Astrocyte (in vitro differentiated cells and primary cell): ENCODE measurements around the gene PASD1. TPM values are rescaled to one million over a fixed set of nuclear protein-coding genes. Genes with fewer than 3 reads are reported as not detected.

Experiments
- DNase-seq: peaks from one replicate; pipeline ENCODE4 v3.0.0-alpha.2; 2010; ENCODE audit warnings: low read depth
- FAIRE-seq: peaks from 2 replicates; lab custom pipeline; 2011; peaks lifted over from hg19 to GRCh38; lab: Jason Lieb, UNC
- H2AFZ ChIP-seq: 2 replicates; pipeline ENCODE4 v1.6.0; 2012; ENCODE audit warnings: low read depth, low read length, inconsistent platforms
- H3K27ac ChIP-seq: 2 replicates; pipeline ENCODE4 v1.5.1; 2011; ENCODE audit warnings: low read depth, low read length, inconsistent platforms
- H3K27me3 ChIP-seq: 2 replicates; pipeline ENCODE4 v1.6.0; 2011; ENCODE audit warnings: low read length, inconsistent platforms; ENCODE audit not compliant: insufficient read depth
- H3K36me3 ChIP-seq: 2 replicates; pipeline ENCODE4 v1.5.1; 2011; ENCODE audit warnings: low read length, inconsistent platforms; ENCODE audit not compliant: insufficient read depth
- H3K4me1 ChIP-seq: 2 replicates; pipeline ENCODE4 v1.5.1; 2011; ENCODE audit warnings: low read length, inconsistent platforms; ENCODE audit not compliant: insufficient read depth
- H3K4me2 ChIP-seq: 2 replicates; pipeline ENCODE4 v1.6.0; 2012; ENCODE audit warnings: low read length, inconsistent platforms
- H3K4me3 ChIP-seq: 2 replicates; pipeline ENCODE4 v1.5.1; 2011; ENCODE audit warnings: low read depth, mild to moderate bottlenecking, low read length, inconsistent platforms; ENCODE audit not compliant: insufficient read depth
- H3K79me2 ChIP-seq: 2 replicates; pipeline ENCODE4 v1.6.0; 2012; ENCODE audit warnings: mild to moderate bottlenecking, low read length, inconsistent platforms; ENCODE audit not compliant: insufficient read depth
- H3K9ac ChIP-seq: 2 replicates; pipeline ENCODE4 v1.6.0; 2012; ENCODE audit warnings: mild to moderate bottlenecking, low read length, inconsistent platforms
- H3K9me3 ChIP-seq: 2 replicates; pipeline ENCODE4 v1.5.1; 2012; ENCODE audit warnings: low read depth, mild to moderate bottlenecking, low read length, inconsistent platforms; ENCODE audit not compliant: insufficient read depth
- H4K20me1 ChIP-seq: 2 replicates; pipeline ENCODE4 v1.6.0; 2012; ENCODE audit warnings: low read length, inconsistent platforms; ENCODE audit not compliant: insufficient read depth
- H3K27ac Mint-ChIP-seq: one replicate; pipeline ENCODE4 v1.8.0; 2021; ENCODE audit warnings: mild to moderate bottlenecking, mixed read lengths; ENCODE audit not compliant: unreplicated experiment
- H3K27me3 Mint-ChIP-seq: one replicate; pipeline ENCODE4 v1.8.0; 2021; ENCODE audit warnings: low read depth, mixed read lengths; ENCODE audit not compliant: unreplicated experiment
- H3K36me3 Mint-ChIP-seq: one replicate; pipeline ENCODE4 v1.8.0; 2021; ENCODE audit warnings: low read depth, mixed read lengths; ENCODE audit not compliant: unreplicated experiment
- H3K4me1 Mint-ChIP-seq: one replicate; pipeline ENCODE4 v1.8.0; 2021; ENCODE audit warnings: low read depth, mixed read lengths; ENCODE audit not compliant: unreplicated experiment
- H3K4me3 Mint-ChIP-seq: one replicate; pipeline ENCODE4 v1.8.0; 2021; ENCODE audit warnings: mild to moderate bottlenecking, moderate library complexity, mixed read lengths; ENCODE audit not compliant: unreplicated experiment
- H3K9me3 Mint-ChIP-seq: one replicate; pipeline ENCODE4 v1.8.0; 2021; ENCODE audit warnings: mild to moderate bottlenecking, mixed read lengths; ENCODE audit not compliant: unreplicated experiment
- CTCF ChIP-seq: IDR thresholded peaks from 2 replicates; pipeline ENCODE4 v1.5.1; 2011; ENCODE audit warnings: low read depth, mild to moderate bottlenecking, inconsistent platforms, low read length, moderate library complexity; ENCODE audit not compliant: insufficient read depth
- EZH2 ChIP-seq: IDR thresholded peaks from 2 replicates; pipeline ENCODE4 v1.6.1; 2012; ENCODE audit warnings: mild to moderate bottlenecking, low read length, inconsistent platforms; ENCODE audit not compliant: insufficient read depth
- total RNA-seq: library from RNA; stranded (reverse); gene quantifications from 2 replicates; pipeline ENCODE4 v1.2.1, GENCODE V29; 2021

The PASD1 gene
- total RNA-seq, 1 donor from 2014 or later, result not detected

GRCh38 chrX:151711787-151712186 is 148.3 kb downstream of the PASD1 start:
- Mint-ChIP-seq H3K4me1 (peaks cover 4% of the 10 kb centered on the region), H3K36me3 (no peaks in the 10 kb centered on the region), H3K4me3 (no peak overlapping the region), H3K27ac (no peak overlapping the region), H3K27me3 (peaks cover 21% of the 10 kb centered on the region), H3K9me3 (no peaks in the 10 kb centered on the region)
- no peaks in the 10 kb centered on the region for H3K79me2 ChIP-seq
- DNase-seq (no peak), FAIRE-seq (no peak)
- H3K4me3 ChIP-seq, result no peak overlapping the region
- H3K9me3 ChIP-seq, result no peaks in the 10 kb centered on the region
- no peak overlapping the region for H3K4me2 ChIP-seq
- H3K27me3 ChIP-seq, result no peaks in the 10 kb centered on the region
- H3K4me1 ChIP-seq, result no peaks in the 10 kb centered on the region
- no peak overlapping the region for H2AFZ ChIP-seq
- H3K27ac ChIP-seq, result no peak overlapping the region
- TF ChIP-seq EZH2, result no peak
- TF ChIP-seq CTCF, result no peak
- H3K9ac ChIP-seq, result no peak overlapping the region
- no peaks in the 10 kb centered on the region for H3K36me3 ChIP-seq
- no peaks in the 10 kb centered on the region for H4K20me1 ChIP-seq

DNA sequence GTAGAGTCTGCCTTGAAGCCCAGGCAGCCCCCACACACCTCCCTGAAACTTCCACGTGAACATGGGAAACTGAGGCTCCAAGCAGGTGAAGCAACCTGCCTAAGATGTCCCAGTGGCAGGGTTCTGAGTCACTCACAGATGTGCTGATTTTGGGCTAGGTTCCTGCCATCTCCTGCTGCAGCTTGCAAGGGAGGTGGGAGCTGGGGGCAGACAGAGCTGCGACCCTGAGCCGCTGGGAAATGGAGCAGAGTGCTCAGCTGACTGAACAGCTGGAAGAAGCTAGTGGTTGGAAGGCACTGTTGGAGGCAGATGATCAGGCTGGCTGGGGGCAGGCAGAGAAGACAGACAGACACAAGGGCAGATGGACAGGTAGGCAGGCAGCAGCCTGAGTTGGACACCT is 148.8 kb downstream of the PASD1 start:
- DNase-seq (no peak), FAIRE-seq (no peak)
- Mint-ChIP-seq H3K27me3 (peaks cover 23% of the 10 kb centered on the region), H3K27ac (no peak overlapping the region), H3K4me1 (peaks cover 4% of the 10 kb centered on the region), H3K36me3 (no peaks in the 10 kb centered on the region), H3K4me3 (no peak overlapping the region), H3K9me3 (no peaks in the 10 kb centered on the region)
- TF ChIP-seq EZH2, result no peak
- no peak for TF ChIP-seq CTCF
- no peak overlapping the region for H3K27ac ChIP-seq
- no peaks in the 10 kb centered on the region for H3K27me3 ChIP-seq
- H3K4me2 ChIP-seq, result no peak overlapping the region
- H3K9ac ChIP-seq, result no peak overlapping the region
- H2AFZ ChIP-seq, result no peak overlapping the region
- no peaks in the 10 kb centered on the region for H3K36me3 ChIP-seq
- no peaks in the 10 kb centered on the region for H3K4me1 ChIP-seq
- no peaks in the 10 kb centered on the region for H3K79me2 ChIP-seq
- H3K4me3 ChIP-seq, result no peak overlapping the region
- H4K20me1 ChIP-seq, result no peaks in the 10 kb centered on the region
- no peaks in the 10 kb centered on the region for H3K9me3 ChIP-seq

DNA sequence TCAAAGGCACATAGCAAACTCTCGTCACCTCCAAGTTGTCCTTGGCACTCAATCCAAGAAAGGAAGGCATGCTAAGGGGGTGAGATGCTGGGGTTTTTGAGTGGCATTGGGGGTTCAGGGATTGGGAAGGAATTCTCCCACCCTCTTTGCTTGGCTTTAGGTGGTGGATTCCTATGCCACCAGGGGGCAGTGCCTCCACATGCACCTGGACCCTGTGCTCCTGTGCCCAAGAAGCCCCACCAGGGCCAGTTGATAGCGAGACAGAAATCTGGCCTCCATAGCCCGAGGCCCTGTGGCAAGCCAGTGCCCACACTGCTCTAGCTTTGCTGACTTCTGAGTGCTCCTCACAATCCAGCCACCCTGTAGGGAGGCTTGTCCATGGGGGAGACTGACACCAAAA is 150.4 kb downstream of the PASD1 start:
- Histone ChIP-seq H3K4me2 (no peak overlapping the region), H3K36me3 (no peaks in the 10 kb centered on the region), H2AFZ (no peak overlapping the region), H3K79me2 (no peaks in the 10 kb centered on the region), H3K9me3 (no peaks in the 10 kb centered on the region), H4K20me1 (no peaks in the 10 kb centered on the region), H3K9ac (no peak overlapping the region), H3K27me3 (no peaks in the 10 kb centered on the region), H3K4me1 (no peaks in the 10 kb centered on the region), H3K4me3 (no peak overlapping the region), H3K27ac (no peak overlapping the region)
- FAIRE-seq (no peak), DNase-seq (no peak)
- Mint-ChIP-seq H3K9me3 (no peaks in the 10 kb centered on the region), H3K36me3 (no peaks in the 10 kb centered on the region), H3K4me1 (peaks cover 4% of the 10 kb centered on the region), H3K27ac (no peak overlapping the region), H3K4me3 (no peak overlapping the region), H3K27me3 (peaks cover 26% of the 10 kb centered on the region)
- TF ChIP-seq EZH2, result no peak
- peak; percentile 19 for TF ChIP-seq CTCF
